Activated CD4-positive, CD25-positive, alpha-beta regulatory T cell treated with anti-CD3 and anti-CD28 coated beads, Interleukin-2, amount 50 U/mL, for 24 hours (primary cell): ENCODE results near the gene NPHP1.
"Not testable (repeated sequence)": the region's sequence is repeated elsewhere in the genome, so short reads cannot be mapped to it uniquely, and the experiment has no call there.

Source experiments
- ATAC-seq, 2 donors: fragments of 150-1000 bp; cut with Tn5 transposase; one replicate each; pipeline ENCODE4 v1.10.0; 2021; ENCODE audit warnings: mild to moderate bottlenecking in 1 of 2, moderate library complexity in 1 of 2

Gene NPHP1

GRCh38 chr2:110101901-110102803 lies 102.7 kb downstream of the NPHP1 start:
- ATAC-seq, result no peak

- ATAC-seq, result no peak
Measured at GRCh38 chr2:110101280-110101844, 103.5 kb downstream of the NPHP1 start.

DNA sequence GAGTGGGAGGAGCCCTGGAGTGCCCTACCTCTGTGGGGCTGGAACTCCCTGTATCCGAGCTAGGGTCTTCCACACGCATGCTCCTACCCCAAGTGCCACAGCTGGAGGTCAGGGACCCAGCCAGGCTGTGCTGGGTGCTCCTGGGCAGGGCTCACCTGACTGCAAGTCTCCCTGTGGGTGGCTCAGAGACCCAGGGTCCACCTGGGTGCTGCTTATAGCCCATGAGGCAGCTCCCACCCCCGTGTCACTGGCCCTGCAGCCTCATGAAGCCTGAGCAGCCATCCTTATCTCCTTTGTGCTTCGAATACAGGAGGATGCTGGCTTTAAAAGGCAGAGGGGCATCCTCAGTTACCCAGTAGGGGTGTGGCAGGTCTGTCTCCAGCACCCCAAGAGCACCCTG lies 103.9 kb downstream of the NPHP1 start:
- ATAC-seq, result not testable (repeated sequence)

DNA sequence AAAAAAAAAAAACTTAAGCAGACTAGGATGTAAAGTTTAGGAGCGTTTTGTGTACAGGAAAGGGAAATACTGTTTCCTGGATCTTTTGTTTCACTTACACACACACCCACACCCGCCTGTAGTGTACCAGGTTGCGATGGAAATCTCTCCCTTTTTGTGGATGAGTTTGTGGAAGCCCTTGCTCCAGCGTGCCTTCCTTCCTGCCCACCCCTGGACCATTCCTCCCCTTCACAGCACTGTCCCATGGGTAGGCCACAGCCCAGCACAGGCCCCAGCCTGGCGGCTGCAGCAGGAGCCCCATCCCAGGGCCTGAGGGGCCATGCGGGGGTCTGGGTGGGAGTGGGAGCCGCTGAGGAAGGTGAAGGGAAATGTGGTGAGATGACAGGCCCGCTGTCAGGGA lies 104.3 kb downstream of the NPHP1 start:
- ATAC-seq, result no peak

- no peak for ATAC-seq
Measured at GRCh38 chr2:110099471-110100225, 105.2 kb downstream of the NPHP1 start.

DNA sequence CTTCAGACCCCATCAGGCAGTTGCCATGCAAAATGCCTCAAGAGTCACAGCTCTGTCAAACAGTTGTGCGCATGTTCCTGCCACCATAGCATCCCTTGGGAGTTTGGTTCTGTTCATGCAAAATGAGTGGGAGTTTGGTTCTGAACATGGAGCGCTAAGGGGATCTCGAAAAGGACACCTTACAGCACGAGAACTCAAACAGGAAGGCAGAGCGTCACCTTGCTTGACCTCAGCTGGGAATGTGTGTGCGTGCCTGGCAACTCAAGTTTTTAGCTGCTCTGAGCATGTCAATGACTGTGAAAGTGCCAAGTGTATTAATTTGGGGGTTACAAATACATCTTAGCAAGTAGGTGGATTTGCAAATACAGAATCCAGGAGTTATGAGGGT lies 105.8 kb downstream of the NPHP1 start:
- no peak for ATAC-seq

DNA sequence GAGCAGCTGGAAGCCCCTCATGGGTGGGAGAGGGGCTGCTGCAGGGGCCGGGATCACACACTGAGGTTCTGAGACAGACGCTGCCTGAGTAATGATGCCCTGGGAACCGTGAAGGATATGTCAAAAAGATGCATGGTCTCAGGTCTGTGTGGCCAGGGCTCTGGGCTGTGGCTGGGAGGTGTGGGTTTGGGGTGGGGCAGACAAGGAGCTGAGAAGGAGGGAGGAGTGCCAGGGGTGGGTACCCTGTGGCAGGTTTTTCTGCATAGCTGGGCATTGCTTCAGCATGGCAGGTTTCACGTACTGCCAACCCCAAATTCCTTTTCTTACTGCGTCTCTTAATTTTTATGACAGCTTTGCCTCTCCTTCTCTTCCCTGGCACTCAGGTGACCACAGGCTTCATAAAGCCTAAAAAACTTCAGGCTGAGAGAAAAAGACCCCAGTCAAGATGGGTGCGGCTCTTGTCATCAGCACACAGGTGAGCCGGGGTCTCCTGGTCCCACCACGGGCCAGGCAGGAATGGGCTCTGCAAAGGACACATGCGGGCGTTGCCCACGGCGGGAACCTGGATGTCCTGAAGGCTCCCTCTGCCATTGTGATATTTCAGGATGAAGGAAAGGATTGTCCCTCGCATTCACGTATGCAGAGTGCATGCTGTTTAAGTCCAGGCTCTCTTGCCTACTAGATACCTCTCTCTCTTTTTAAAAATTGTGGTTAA lies 107.2 kb downstream of the NPHP1 start:
- ATAC-seq, result no peak

DNA sequence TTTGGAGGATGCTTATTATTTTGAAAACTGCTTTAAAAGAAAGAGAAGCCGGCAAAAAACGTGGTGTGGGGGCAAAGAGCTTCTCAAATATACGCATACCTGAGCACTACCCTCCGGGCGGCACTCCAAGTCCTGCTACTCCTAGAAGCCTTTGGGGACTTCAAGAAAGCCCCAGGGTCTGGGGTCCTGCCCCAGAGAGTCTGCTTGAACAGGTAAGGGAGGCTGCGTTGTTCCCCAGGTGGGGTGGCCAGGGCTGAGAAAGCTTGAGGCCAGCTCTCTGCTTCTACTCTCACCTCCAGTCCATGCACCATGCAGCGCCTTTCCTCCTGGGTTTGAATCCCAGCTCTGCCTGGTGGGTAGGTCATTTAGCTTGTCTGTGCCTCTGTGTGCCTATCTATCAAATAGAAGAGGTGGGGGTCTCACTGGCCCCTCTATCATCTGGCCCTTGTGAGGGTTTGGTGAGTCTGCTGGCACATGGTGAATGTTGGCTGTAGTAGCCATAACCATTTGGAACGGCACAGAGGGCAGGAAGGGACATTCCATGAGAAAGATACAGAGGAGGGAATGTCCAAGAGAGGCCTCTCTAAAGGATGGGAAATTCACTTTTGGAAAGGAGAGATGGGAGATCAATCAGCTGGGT lies 108.7 kb downstream of the NPHP1 start:
- no peak for ATAC-seq

- not testable (repeated sequence) for ATAC-seq
Measured at GRCh38 chr2:110094884-110095534, 109.8 kb downstream of the NPHP1 start.

GRCh38 chr2:110093924-110094323 lies 110.9 kb downstream of the NPHP1 start:
- ATAC-seq, result not testable (repeated sequence)

DNA sequence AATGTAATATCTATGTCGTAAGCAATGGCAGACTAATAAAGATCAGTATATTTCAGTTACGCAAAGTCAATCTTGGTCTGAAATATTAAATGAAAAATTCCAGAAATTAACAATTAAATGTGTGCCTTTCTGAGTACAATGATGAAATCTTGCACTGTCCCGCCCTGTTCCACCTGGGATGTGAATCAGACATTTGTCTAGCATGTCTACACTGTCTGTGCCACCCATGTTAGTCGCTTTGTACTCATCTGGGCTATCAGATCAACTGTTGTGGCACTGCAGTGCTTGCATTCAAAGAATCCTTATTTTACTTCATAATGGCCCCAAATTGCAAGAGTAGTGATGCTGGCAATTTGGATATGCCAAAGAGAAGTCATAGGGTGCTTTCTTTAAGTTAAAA lies 114.6 kb downstream of the NPHP1 start:
- ATAC-seq, result not testable (repeated sequence)

GRCh38 chr2:110083757-110084156 lies 121.1 kb downstream of the NPHP1 start:
- ATAC-seq, result not testable (repeated sequence)

GRCh38 chr2:110083162-110083561 lies 121.7 kb downstream of the NPHP1 start:
- ATAC-seq, result not testable (repeated sequence)

DNA sequence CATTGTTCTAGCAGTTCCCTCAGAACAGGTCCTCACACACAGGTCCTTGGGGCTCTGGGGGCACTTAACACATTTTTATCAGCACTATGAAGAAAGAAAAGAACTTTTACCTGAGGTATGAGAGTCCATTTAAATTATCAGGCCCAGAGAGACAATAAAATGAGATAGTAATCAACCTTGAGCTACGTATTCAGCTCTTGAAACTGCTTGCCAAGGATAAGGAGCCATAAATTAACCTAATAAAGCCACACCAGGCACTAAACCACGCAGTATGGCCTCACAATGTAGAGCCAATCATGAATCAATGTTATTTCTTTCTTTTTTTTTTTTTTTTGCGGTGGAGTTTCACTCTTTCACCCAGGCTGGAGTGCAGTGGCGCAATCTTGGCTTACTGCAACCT lies 126.7 kb downstream of the NPHP1 start:
- ATAC-seq, result not testable (repeated sequence)

GRCh38 chr2:110075896-110076295 lies 128.9 kb downstream of the NPHP1 start:
- not testable (repeated sequence) for ATAC-seq
